GM18502 (cell line): ENCODE measurements around the gene SH2B3.

ENCODE experiments used
- ATAC-seq: cut with Tn5 transposase; IDR thresholded peaks from one replicate; pipeline ENCODE4 v1.9.1; 2021; ENCODE audit warnings: mild to moderate bottlenecking; ENCODE audit not compliant: unreplicated experiment, poor library complexity

The SH2B3 gene

GRCh38 chr12:111425655-111426054 lies 19.9 kb downstream of the SH2B3 start:
- ATAC-seq: no peak

DNA sequence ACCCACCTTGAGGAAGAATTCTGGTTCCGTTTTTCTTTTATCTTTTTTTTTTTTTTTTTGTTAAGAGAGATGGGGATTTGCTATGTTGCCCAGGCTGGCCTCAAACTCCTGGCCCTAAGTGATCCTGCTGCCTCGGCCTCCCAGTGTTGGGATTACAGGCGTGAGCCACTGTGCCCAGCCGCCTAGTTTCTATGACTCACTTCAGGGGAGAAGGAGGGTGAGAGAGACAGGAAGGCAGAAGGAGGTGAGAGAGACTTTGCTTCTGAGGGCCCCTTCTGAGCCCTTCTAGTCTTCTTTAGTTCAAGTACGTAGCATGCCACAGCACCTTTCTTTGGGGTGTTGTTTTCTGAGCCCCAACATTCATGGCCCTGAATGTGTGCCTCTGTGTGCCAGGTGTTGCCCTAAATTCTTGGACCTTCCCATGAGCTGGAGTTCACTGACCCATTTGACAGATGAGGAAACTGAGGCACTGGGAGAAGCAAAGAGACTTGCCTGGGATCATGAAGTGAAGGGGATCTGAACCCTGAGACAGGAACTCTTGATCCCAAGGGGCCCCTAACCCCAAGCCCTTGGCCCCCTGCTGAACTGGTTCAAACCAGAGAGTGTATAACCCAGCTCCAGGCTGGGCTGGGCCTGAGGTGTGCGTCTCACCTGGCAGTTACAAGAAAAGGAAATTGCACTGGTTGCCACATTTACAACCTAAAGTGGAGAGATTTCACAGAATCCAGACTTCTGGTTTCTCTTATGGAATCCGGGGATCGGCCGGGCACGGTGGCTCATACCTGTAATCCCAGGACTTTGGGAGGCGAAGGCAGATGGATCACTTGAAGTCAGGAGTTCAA lies 20.8 kb downstream of the SH2B3 start:
- ATAC-seq: no peak

DNA sequence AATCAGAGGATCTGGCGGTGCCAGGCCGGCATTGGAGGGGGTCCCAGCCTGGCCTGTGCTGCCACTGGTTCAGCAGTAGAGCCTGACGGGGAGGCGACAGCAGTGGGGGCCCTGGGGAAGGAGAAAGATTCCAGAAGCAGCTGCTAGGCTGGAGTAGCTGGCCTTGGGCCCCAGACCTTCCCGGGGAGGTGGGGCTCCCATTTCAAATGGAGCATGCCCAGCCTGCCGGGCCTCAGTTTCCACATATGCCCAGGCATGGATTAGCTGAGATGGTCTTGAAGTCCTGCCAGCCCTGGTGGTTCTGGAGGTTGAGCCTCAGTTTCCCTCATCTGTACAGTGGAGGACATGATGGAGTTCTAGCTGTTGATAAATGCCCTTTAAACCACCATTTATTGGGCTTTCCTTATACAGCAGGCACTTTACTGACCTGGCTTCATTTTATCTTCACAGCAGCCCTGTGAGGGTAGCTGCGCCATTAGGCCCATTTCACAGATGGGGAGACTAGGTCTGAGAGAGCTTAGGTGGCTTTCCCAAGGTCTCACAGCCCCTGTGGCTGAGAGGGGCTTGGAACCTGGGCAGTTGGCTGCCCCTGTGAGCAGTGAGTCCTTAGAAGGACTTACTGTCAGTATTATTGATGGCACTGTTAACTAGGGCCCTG lies 21.8 kb downstream of the SH2B3 start:
- no peak for ATAC-seq

DNA sequence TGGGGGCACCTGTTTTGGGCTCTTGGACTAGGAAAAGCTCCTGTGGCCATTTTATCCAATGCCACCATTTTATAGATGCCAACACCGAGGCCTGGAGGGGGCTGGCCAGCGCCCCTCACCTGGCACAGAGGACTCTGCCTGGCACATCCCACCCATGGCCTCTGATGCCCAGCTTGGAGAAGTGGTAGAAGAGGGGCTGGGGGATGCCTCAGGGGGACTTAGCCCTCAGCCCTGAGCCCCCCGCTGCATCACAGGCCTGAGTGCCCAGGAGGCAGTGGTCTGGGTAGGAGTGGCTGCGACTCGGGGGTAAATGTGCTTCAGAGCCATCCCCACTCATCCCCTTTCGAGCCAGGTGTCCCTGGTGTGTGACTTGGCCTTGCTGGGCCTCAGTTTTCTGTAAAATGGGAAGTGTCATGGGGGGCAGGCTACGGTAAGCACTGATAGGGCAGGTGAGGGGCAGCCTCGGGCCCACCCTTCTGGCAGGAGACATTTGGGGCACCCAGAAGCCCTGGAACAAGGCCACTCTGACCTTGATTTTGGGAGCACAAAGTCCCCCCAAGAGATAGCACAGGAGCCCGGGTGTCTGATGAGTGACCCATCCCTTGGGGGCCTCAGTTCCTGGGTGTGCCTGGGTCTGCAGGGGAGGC lies 22.5 kb downstream of the SH2B3 start:
- ATAC-seq: no peak

DNA sequence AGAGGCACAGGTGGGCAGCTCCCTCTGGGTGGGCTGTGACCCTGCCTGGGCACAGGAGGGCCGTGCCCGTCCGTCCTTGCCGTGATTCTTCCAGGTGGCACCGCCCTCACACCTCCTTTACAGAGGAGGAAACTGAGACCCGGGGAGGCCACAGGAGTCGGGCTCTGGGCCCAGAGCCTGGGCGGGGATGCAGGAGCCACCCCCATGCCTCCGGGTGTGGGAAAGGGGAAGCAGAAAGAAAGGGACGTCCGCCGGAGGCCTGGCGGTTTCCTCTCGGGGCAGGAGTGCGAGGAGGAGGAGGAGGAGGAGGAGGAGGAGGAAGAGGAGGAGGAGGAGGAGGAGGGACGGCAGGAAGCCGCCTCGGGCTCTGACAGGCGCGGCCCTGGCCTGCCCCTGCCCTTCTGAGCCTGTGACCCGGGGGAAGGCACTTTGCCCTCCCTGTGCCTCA lies 23.0 kb downstream of the SH2B3 start:
- ATAC-seq: no peak

DNA sequence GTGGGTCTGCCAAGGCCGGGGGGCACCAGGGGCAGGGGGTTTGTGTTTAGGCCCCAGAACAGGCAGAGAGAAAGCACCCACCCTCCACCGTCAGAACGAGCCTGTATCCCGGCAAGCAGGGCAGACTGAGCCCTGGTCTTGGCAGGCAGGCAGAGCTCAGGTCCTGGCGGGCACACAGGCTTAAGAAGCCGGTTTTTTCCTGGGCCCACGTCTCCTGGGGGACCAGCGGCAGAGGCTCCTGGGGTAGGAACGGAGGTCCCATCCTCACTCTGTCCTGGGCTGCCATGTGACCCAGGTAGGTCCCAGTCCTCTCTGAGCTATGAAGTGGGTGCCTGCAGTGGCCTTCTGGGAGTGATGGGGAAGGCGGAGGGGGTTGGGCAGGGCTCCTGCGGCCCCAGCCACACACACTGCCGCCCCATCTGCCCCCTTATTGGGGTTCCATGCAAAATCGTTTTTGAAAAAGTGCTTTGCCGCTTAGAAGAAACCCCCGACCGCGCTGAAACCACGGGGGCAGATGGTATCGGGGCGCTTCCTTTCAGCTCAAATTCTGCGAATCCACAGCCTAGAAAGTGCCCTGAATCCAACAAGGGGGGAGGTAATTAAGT lies 24.2 kb downstream of the SH2B3 start:
- no peak for ATAC-seq

GRCh38 chr12:111430433-111431353 lies 25.0 kb downstream of the SH2B3 start:
- no peak for ATAC-seq

DNA sequence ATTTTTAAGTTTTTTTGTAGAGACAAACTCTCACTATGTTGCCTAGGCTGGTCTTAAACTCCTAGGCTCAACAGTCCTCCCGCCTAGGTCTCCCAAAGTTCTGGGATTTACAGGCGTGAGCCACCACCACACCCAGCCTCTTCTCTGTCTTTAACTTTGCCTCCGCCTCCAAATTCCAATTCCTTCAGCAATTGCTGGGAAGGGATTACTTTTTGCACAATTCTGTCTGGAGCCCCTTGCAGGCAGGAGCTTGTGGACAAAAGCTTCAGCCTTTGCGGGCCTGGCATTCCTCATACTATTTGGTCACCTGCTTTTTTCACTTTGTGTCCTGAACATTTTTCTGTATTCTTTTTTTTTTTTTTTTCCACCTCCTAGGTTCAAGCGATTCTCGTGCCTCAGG lies 26.0 kb downstream of the SH2B3 start:
- ATAC-seq: no peak

DNA sequence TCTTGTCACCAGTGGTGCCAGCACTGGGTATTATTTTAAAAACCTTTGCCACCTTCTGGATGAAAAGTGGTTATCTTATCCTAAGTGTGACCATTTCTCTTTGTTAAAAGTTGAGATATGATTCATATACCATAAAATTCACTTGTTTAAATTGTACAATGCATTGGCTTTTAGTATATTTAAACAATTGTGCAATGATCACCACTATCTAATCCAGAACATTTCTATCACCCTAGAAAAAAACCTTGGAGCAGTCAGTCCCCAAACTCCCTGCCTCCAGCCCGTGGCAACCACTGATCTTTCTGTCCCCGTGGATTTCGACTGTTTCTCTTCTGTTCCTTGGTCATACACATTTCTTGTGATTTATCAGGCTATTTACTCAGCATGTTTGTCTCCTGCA lies 28.3 kb downstream of the SH2B3 start:
- ATAC-seq: no peak

DNA sequence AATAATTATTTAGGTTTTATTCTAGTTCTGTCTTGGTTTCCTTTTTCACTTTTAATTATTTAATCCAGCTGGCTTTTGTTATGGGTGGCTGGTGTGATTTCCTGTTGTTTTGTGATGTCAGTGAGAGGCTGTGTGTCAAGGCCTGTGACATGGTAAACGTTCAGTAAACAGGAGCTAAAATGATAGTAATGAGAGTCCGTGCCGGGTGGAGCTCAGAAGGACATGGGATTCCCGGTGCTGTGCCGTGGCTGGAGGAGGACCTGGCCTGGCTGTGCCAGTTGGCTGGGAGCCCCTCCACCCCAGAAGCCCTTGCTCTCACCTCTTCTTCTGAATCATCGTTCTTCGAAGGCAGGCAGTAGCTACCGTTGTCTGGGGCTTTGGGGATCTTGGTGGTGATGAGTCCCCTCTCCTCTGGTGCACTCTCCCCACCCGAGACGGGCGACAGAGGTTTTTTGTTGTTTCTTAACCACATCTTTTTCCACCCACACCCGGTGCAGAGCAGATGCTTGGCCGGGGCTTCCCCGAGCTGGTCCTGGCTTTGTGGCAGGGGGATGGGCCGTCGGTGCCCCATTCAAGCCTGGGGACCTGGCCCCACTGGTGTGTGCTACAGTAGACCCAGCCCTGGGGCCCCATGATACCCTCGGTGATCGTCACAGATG lies 29.1 kb downstream of the SH2B3 start:
- peak; percentile 60 for ATAC-seq

DNA sequence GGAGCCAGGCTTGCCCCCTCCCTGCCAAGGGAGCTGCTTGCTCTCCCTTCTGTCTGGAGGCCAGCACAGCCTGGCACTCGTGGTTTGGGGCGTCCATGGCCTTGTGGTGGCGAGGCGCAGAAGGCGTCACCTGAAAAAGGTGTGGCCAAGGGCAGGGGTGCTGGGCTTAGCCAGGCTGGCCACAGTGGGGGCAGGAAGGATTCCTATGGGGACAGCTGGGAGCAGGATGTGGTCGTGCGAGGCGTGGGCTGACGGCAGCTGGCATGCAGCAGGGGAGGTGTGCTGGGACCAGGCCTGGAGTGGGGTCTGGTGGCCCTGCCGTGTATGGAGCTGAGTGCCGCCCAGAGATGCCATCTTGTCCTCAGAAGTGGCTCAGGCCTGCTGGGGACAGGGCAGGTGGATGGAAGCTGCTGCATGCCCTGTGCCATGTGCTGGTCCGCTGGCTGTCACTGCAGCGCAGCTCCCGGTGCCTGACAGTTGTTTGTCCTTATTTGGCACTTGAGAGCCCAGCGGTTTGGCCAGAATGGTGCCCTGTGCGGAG lies 30.0 kb downstream of the SH2B3 start:
- ATAC-seq: no peak

- no peak for ATAC-seq
These were observed 30.5 kb downstream of the SH2B3 start for GRCh38 chr12:111436266-111436665.

DNA sequence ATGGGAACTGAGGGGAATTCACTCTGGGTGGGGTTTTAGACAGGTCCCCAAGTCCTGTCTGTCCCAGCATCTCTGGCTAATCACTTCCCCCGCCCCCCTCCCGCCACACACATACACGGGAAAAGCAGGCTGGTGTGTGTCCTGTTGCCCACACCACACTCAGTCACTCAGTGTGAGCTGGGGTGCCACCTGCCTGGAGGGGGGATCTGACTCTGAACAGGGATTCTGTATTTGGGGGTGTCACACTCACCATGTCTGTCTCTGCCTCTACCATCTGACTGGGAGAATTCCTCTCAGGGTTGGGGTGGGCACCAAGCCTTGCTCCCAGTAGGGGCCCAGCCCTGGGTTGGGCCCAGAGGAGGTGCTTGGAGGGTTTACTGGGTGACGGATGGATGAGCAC lies 31.1 kb downstream of the SH2B3 start:
- no peak for ATAC-seq

- ATAC-seq: no peak
These were observed 32.2 kb downstream of the SH2B3 start for GRCh38 chr12:111437816-111438454.

- no peak for ATAC-seq
These were observed 32.8 kb downstream of the SH2B3 start for GRCh38 chr12:111438481-111438880.

DNA sequence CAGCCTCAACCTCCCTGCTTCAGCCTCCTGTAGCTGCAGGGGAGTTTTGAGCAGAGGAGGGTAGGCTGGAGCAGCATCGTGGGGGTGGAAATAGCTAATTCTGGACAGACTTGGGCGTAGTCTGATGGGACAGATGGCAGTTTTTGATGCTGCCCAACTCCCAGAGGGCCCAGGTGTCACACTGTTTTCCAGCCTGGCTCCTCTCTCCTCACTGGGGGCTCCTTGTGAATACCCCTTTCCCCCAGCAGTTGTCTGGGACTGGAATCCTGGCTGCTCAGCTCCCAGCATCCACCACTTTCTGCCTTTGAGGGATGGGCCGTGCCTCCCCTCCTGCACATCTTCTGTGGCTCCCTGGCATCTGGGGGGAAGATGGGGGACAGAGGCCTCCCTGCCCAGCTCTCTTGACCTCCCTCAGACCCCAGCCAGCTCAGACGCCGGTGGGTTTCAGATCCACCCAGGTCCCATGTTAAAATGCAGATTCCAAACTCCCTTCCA lies 34.0 kb downstream of the SH2B3 start:
- ATAC-seq: no peak

DNA sequence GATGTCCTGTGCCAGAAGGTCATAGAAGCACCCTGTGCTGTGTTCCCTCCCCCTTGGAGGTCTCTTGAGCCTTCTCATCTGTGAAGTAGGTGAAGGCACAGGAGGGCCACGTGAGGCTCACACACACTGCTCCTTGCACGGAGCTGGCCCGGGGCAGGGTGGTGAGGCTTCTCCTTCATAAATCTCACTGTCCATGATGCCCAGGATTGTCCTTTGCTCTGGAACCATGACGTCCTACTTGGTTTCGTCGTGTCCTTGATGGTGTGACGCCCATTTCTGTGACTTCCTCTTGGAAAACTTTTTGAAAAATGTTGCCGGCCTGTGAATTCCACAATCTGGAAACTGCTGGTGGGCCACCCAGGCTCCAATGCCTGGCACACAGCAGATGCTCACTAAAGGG lies 34.4 kb downstream of the SH2B3 start:
- no peak for ATAC-seq

GRCh38 chr12:111440631-111441030 lies 34.9 kb downstream of the SH2B3 start:
- ATAC-seq: no peak
